Heart right ventricle (tissue), 16 donors: ENCODE results near the gene R3HDML. TPM values are rescaled to one million over a fixed set of nuclear protein-coding genes. Genes with fewer than 3 reads are reported as not detected.
A peak's percentile ranks its signal among the peaks of the same experiment; 100 is the strongest.

Experiments used
- ATAC-seq, 8 donors: fragments of 200-7000 bp; cut with Tn5 transposase; one replicate each; pipeline ENCODE4 v1.9.1; 2020; ENCODE audit warnings: mild to moderate bottlenecking in 8 of 8, moderate library complexity in 8 of 8, moderate number of reproducible peaks in 1 of 8
- DNase-seq, 2 donors: peaks; one replicate each; pipeline ENCODE4 v3.0.0-alpha.2; 2020
- H3K27ac ChIP-seq, 10 donors: fragments of 200-600 bp; sonication (generic) in 2 of 10; one replicate each; pipeline versions ENCODE4 v1.5.0 to v1.8.0; 2020 to 2022; ENCODE audit warnings: mild to moderate bottlenecking in 3 of 10
- H3K27me3 ChIP-seq, 7 donors: fragments of 200-600 bp; one replicate each; pipeline ENCODE4 v1.8.0; 2021 to 2022; ENCODE audit warnings: mild to moderate bottlenecking in 2 of 7
- H3K36me3 ChIP-seq, 9 donors: fragments of 200-600 bp; sonication (generic) in 1 of 9; one replicate each; pipeline versions ENCODE4 v1.5.0 to v1.8.0; 2020 to 2022; ENCODE audit warnings: mild to moderate bottlenecking in 2 of 9
- H3K4me1 ChIP-seq, 9 donors: fragments of 200-600 bp; sonication (generic) in 1 of 9; one replicate each; pipeline versions ENCODE4 v1.5.0 to v1.8.0; 2020 to 2022; ENCODE audit warnings: mild to moderate bottlenecking in 4 of 9
- H3K4me3 ChIP-seq, 10 donors: fragments of 200-600 bp; sonication (generic) in 2 of 10; one replicate each; pipeline versions ENCODE4 v1.5.0 to v1.8.0; 2020 to 2022; ENCODE audit warnings: mild to moderate bottlenecking in 7 of 10, moderate library complexity in 2 of 10
- H3K9me3 ChIP-seq, 11 donors: fragments of 200-600 bp in 10 of 11; sonication (generic) in 2 of 11; one replicate each; pipeline versions ENCODE4 v1.5.0 to v1.8.0; 2013 to 2022; ENCODE audit warnings: mild to moderate bottlenecking in 2 of 11, control low read depth in 1 of 11, moderate library complexity in 1 of 11
- CTCF ChIP-seq, 9 donors: fragments of 200-600 bp; sonication (generic) in 2 of 9; IDR thresholded peaks; one replicate each; pipeline versions ENCODE4 v1.5.0 to v1.8.0; 2021 to 2022; ENCODE audit warnings: antibody characterized with exemption in 9 of 9, mild to moderate bottlenecking in 5 of 9, moderate library complexity in 1 of 9
- WGBS, 2 donors: extraction: QIAGEN DNeasy Blood & Tissue Kit; methylation state at CpG; one replicate each; pipeline ENCODE4 v1.1.7; 2013; ENCODE audit warnings: inconsistent platforms in 1 of 2; 5-methylcytosine and 5-hydroxymethylcytosine counted together
- intact Hi-C, 10 donors: fragments of 100-400 bp; cut with DNase I; formaldehyde crosslinking; loops; one replicate each; pipeline versions ENCODE4 v1.11.1 to v1.14.2; 2022
- polyA plus RNA-seq, 2 donors: library from polyadenylated mRNA; stranded (reverse); fragments of 200-250 nt; gene quantifications; one replicate each; pipeline ENCODE4 v1.2.3, GENCODE V29; 2013
- total RNA-seq, 10 donors: library from RNA; stranded (reverse); fragmentation: NEBNext Ultra II Directional in 3 of 10; extraction: Animal tissue kit (Norgen Biotek cat#: 25700) in 3 of 10; gene quantifications; one replicate each; pipeline versions ENCODE4 v1.2.1 to v1.2.4, GENCODE V29; 2021 to 2023
- donor health status: Arrhythmogenic right ventricular cardiomyopathy.
- donor health status: ischemic (EF 13 %, LVEDD 7.1; RV severe dilation, severe dysfunction).
- donor health status: healthy with polysubstance abuse.
- donor health status: DM: no; HTN: yes; CAD: no.
- donor health status: DM: no; HTN: no; CAD: no.
- donor health status: ischemic (EF 25% LVEDD 6.9; RV normal size, moderate dysfunction).
- donor health status: ischemic (EF 25% LVEDD 5.7; RV mildly dilated, moderate dysfunction).
- donor health status: healthy.
- donor health status: DM: yes; HTN: yes; CAD: no.
- donor health status: Ischemic cardiomyopathy.
- donor health status: ischemic (EF 35%, LVEDD 5.7; RV mildly dilated, moderate dysfunction).
- donor health status: nonischemic (EF 11% LVEDD 7.7; RV severe dilation, severe dysfunction).
- donor health status: DM: yes; HTN: yes; CAD: no.
- donor health status: PGD.
- donor health status: ischemic (EF 29% LVEDD 5.4; RV normal size, mild dysfunction).
- donor health status: nonischemic (EF 23%, LVEDD 6.1; RV moderate dilation, normal function).

R3HDML gene
- total and polyA plus RNA-seq, 12 donors = not detected

- TF ChIP-seq CTCF (IDR thresholded peaks at IDR 0.05) = no peak
- no peak for DNase-seq
- Histone ChIP-seq H3K27me3 (peaks cover 0 to 19% (median 0%) of the 10 kb centered on the region in 7 donors), H3K27ac (no peak overlapping the region), H3K36me3 (no peaks in the 10 kb centered on the region), H3K4me1 (no peaks in the 10 kb centered on the region), H3K4me3 (peak overlapping the region in 1 of 10 donors; percentile 13), H3K9me3 (no peaks in the 10 kb centered on the region)
- peak in 3 of 8 donors; percentile 37 to 61 (median 42) for ATAC-seq
- 77 to 80% methylated on average over 6 of the region's 6 CpGs for WGBS, 2 donors
- intact Hi-C loops = no loop called here
Observed at GRCh38 chr20:44350567-44350966, 13.7 kb downstream of the R3HDML start.

- H3K4me3 ChIP-seq = no peak overlapping the region
- intact Hi-C loops = no loop called here
- H3K36me3 ChIP-seq = no peaks in the 10 kb centered on the region
- 80 to 89% methylated on average over 6 of the region's 6 CpGs for WGBS, 2 donors
- no peak for DNase-seq
- no peak for TF ChIP-seq CTCF (IDR thresholded peaks at IDR 0.05)
- H3K27ac ChIP-seq = no peak overlapping the region
- H3K9me3 ChIP-seq = no peaks in the 10 kb centered on the region
- no peak for ATAC-seq
- H3K27me3 ChIP-seq = peaks cover 0 to 28% (median 0%) of the 10 kb centered on the region in 7 donors
- H3K4me1 ChIP-seq = peaks cover 0 to 12% (median 0%) of the 10 kb centered on the region in 9 donors
Observed at GRCh38 chr20:44354979-44355497, 18.2 kb downstream of the R3HDML start.

- no peak within 1 kb of the TSS for H3K4me3 ChIP-seq
- no peak within 1 kb of the TSS for H3K27ac ChIP-seq
- intact Hi-C loops = no loop called here
- no peak for TF ChIP-seq CTCF (IDR thresholded peaks at IDR 0.05)
- peaks cover 0 to 12% (median 0%) of the 10 kb centered on the region in 9 donors for H3K4me1 ChIP-seq
- no peaks in the 10 kb centered on the region for H3K36me3 ChIP-seq
- DNase-seq (no peak), ATAC-seq (peak in 1 of 8 donors; percentile 11)
- H3K27me3 ChIP-seq = peaks cover 0 to 23% (median 0%) of the 10 kb centered on the region in 7 donors
- no peaks in the 10 kb centered on the region for H3K9me3 ChIP-seq
- 82 to 83% methylated on average over 40 of the region's 40 CpGs for WGBS, 2 donors
Observed at GRCh38 chr20:44355498-44356352, 18.9 kb downstream of the R3HDML start, which contains the start of gene HNF4A. HNF4A (plus strand) TSS chr20:44355699; CDS start chr20:44355805, 106 bp downstream.

- TF ChIP-seq CTCF (IDR thresholded peaks at IDR 0.05) = no peak
- Histone ChIP-seq H3K36me3 (no peaks in the 10 kb centered on the region), H3K4me3 (no peak overlapping the region), H3K27me3 (peaks cover 0 to 23% (median 0%) of the 10 kb centered on the region in 7 donors), H3K27ac (no peak overlapping the region), H3K9me3 (no peaks in the 10 kb centered on the region), H3K4me1 (peaks cover 0 to 12% (median 0%) of the 10 kb centered on the region in 9 donors)
- DNase-seq (no peak), ATAC-seq (no peak)
- 80 to 83% methylated on average over 14 of the region's 14 CpGs for WGBS, 2 donors
- intact Hi-C loops = no loop called here
Observed at GRCh38 chr20:44356353-44356723, 19.5 kb downstream of the R3HDML start.
